ENCODE measurements around the gene NFIX.

DNA sequence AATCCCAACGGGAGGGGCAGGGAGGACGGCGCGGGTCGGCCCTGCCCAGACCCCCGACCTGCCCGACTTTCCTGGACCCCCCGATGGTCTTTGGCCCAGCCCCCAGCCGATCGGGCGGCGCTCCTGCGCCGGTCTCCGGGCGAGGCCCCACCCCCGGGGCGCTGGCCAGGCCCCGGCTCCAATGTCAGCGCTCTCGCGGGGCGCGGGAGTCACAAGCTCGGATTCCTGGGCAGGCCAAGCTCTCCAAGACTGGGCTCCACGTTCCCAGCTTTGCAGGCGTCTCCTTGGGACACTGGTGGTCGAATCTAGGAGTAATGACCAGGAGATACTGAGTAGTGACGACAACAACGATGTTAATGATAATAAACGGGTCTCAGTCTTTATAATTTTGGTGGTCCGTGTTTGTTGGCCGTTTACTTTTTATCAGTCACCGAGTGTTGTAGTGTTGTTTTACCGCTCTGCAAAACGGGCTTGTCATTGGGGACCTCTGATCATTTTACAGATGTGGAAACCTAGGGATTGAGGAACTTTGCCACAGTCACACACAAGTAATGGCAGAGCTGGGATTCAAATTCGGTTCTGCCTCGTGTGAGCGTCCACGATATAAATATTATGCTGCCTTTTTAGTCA lies 49.1 kb upstream of the NFIX start:
- TF ChIP-seq, protein P1, sequence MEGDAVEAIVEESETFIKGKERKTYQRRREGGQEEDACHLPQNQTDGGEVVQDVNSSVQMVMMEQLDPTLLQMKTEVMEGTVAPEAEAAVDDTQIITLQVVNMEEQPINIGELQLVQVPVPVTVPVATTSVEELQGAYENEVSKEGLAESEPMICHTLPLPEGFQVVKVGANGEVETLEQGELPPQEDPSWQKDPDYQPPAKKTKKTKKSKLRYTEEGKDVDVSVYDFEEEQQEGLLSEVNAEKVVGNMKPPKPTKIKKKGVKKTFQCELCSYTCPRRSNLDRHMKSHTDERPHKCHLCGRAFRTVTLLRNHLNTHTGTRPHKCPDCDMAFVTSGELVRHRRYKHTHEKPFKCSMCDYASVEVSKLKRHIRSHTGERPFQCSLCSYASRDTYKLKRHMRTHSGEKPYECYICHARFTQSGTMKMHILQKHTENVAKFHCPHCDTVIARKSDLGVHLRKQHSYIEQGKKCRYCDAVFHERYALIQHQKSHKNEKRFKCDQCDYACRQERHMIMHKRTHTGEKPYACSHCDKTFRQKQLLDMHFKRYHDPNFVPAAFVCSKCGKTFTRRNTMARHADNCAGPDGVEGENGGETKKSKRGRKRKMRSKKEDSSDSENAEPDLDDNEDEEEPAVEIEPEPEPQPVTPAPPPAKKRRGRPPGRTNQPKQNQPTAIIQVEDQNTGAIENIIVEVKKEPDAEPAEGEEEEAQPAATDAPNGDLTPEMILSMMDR (optimal IDR thresholded peaks at IDR 0.05 in 1 of 3, IDR thresholded peaks at IDR 0.05 in 1 of 3, conservative IDR thresholded peaks at IDR 0.05 in 1 of 3; ENCODE audit: extremely low read depth in 1 of 3, insufficient read depth in 2 of 3, low read length in 3 of 3) = no peak
- no peak for TF ChIP-seq EZH2 (IDR thresholded peaks at IDR 0.05; ENCODE audit: low read length)
